H9 (cell line): Measurements from ENCODE around the gene LPP. TPM values are rescaled to one million over a fixed set of nuclear protein-coding genes. Genes with fewer than 3 reads are reported as not detected.
"Not testable (repeated sequence)": the region's sequence is repeated elsewhere in the genome, so short reads cannot be mapped to it uniquely, and the experiment has no call there.

ENCODE experiments used
- DNase-seq: peaks from one replicate; pipeline ENCODE4 v3.0.0-alpha.2; 2017
- H2AFZ ChIP-seq: one replicate; pipeline ENCODE4 v1.6.1; 2013; ENCODE audit warnings: mild to moderate bottlenecking, low read length, control low read depth, moderate library complexity
- H2AK5ac ChIP-seq: 2 replicates; pipeline ENCODE4 v1.6.1; 2013; ENCODE audit warnings: low read length, control low read depth, mixed read lengths; ENCODE audit not compliant: insufficient read length
- H2BK120ac ChIP-seq: one replicate; pipeline ENCODE4 v1.6.1; 2013; ENCODE audit warnings: low read depth, mild to moderate bottlenecking, low read length, control low read depth, inconsistent platforms; ENCODE audit not compliant: poor library complexity, severe bottlenecking
- H2BK12ac ChIP-seq: 2 replicates; pipeline ENCODE4 v1.6.1; 2013; ENCODE audit warnings: low read length, control low read depth, mixed read lengths, low read depth; ENCODE audit not compliant: insufficient read length
- H2BK15ac ChIP-seq: 2 replicates; pipeline ENCODE4 v1.6.1; 2013; ENCODE audit warnings: low read depth, low read length, control low read depth
- H2BK20ac ChIP-seq: one replicate; pipeline ENCODE4 v1.6.1; 2013; ENCODE audit warnings: low read depth, mild to moderate bottlenecking, low read length, control low read depth, inconsistent platforms; ENCODE audit not compliant: poor library complexity, severe bottlenecking
- H2BK5ac ChIP-seq: 2 replicates; pipeline ENCODE4 v1.6.1; 2013; ENCODE audit warnings: low read length, control low read depth, mixed read lengths; ENCODE audit not compliant: insufficient read length
- H3K14ac ChIP-seq: 2 replicates; pipeline ENCODE4 v1.6.1; 2013; ENCODE audit warnings: low read length, control low read depth; ENCODE audit not compliant: insufficient read depth
- H3K18ac ChIP-seq: 2 replicates; pipeline ENCODE4 v1.6.1; 2013; ENCODE audit warnings: low read depth, mild to moderate bottlenecking, mixed read lengths, low read length, control low read depth; ENCODE audit not compliant: insufficient read length
- H3K23ac ChIP-seq: 2 replicates; pipeline ENCODE4 v1.6.1; 2013; ENCODE audit warnings: low read length, control low read depth, mixed read lengths, low read depth; ENCODE audit not compliant: insufficient read length
- H3K23me2 ChIP-seq: 2 replicates; pipeline ENCODE4 v1.6.1; 2013; ENCODE audit warnings: low read depth, mild to moderate bottlenecking, mixed read lengths, low read length, control low read depth; ENCODE audit not compliant: insufficient read length, poor library complexity, severe bottlenecking
- H3K27ac ChIP-seq: 2 replicates; pipeline ENCODE4 v1.5.1; 2013; ENCODE audit warnings: low read length, control low read depth, mixed read lengths, low read depth; ENCODE audit not compliant: insufficient read length
- H3K27me3 ChIP-seq: 2 replicates; pipeline ENCODE4 v1.6.1; 2013; ENCODE audit warnings: low read length, control low read depth, inconsistent platforms; ENCODE audit not compliant: insufficient read depth
- H3K4ac ChIP-seq: 2 replicates; pipeline ENCODE4 v1.6.1; 2013; ENCODE audit warnings: low read depth, mild to moderate bottlenecking, control low read depth, inconsistent platforms, low read length, moderate library complexity
- H3K4me1 ChIP-seq: 2 replicates; pipeline ENCODE4 v1.6.1; 2013; ENCODE audit warnings: low read length, control low read depth, inconsistent platforms; ENCODE audit not compliant: insufficient read depth
- H3K4me2 ChIP-seq: 2 replicates; pipeline ENCODE4 v1.6.1; 2013; ENCODE audit warnings: low read length, control low read depth, mixed read lengths; ENCODE audit not compliant: insufficient read length, insufficient read depth
- H3K56ac ChIP-seq: 2 replicates; pipeline ENCODE4 v1.6.1; 2013; ENCODE audit warnings: low read depth, mild to moderate bottlenecking, mixed read lengths, low read length, control low read depth; ENCODE audit not compliant: insufficient read length
- H3K79me1 ChIP-seq: 2 replicates; pipeline ENCODE4 v1.6.1; 2013; ENCODE audit warnings: low read depth, mild to moderate bottlenecking, moderate library complexity, low read length, control low read depth, inconsistent platforms; ENCODE audit not compliant: insufficient read depth, poor library complexity, severe bottlenecking
- H3K79me2 ChIP-seq: 2 replicates; pipeline ENCODE4 v1.6.1; 2013; ENCODE audit warnings: low read length, control low read depth, inconsistent platforms; ENCODE audit not compliant: insufficient read depth
- H3K9ac ChIP-seq: 2 replicates; pipeline ENCODE4 v1.6.1; 2013; ENCODE audit warnings: low read length, control low read depth, mixed read lengths; ENCODE audit not compliant: insufficient read length; ENCODE audit errors: extremely low read depth
- H3K9me3 ChIP-seq: one replicate; pipeline ENCODE4 v1.6.1; 2013; ENCODE audit warnings: low read depth, low read length, inconsistent platforms; ENCODE audit not compliant: control insufficient read depth
- H3T11ph ChIP-seq: one replicate; pipeline ENCODE4 v1.6.1; 2013; ENCODE audit warnings: mild to moderate bottlenecking, low read length, control low read depth, inconsistent platforms
- H4K20me1 ChIP-seq: one replicate; pipeline ENCODE4 v1.6.1; 2013; ENCODE audit not compliant: control insufficient read depth, insufficient read length, insufficient read depth
- H4K5ac ChIP-seq: 2 replicates; pipeline ENCODE4 v1.6.1; 2013; ENCODE audit warnings: low read depth, mild to moderate bottlenecking, mixed read lengths, low read length, control low read depth; ENCODE audit not compliant: insufficient read length
- H4K8ac ChIP-seq: replicated peaks from 2 replicates; pipeline ENCODE4 v1.6.1; 2013; ENCODE audit warnings: low read length, control low read depth, mixed read lengths, low read depth; ENCODE audit not compliant: insufficient read length
- H4K91ac ChIP-seq: 2 replicates; pipeline ENCODE4 v1.6.1; 2013; ENCODE audit warnings: low read depth, mild to moderate bottlenecking, moderate library complexity, mixed read lengths, low read length, control low read depth; ENCODE audit not compliant: insufficient read length
- H3K27ac Mint-ChIP-seq, 3 experiments: 2 replicates in 2 of 3; 3 replicates in 1 of 3; pipeline ENCODE4 v1.8.0; 2020 to 2021; ENCODE audit warnings: mixed read lengths in 3 of 3, mild to moderate bottlenecking in 1 of 3, moderate library complexity in 1 of 3
- H3K27me3 Mint-ChIP-seq: 2 replicates; pipeline ENCODE4 v1.8.0; 2021; ENCODE audit warnings: low read depth, mild to moderate bottlenecking, moderate library complexity, mixed read lengths
- H3K36me3 Mint-ChIP-seq, 3 experiments: 2 replicates in 2 of 3; 3 replicates in 1 of 3; pipeline ENCODE4 v1.8.0; 2020 to 2021; ENCODE audit warnings: low read depth in 3 of 3, mixed read lengths in 3 of 3; ENCODE audit not compliant: insufficient read depth in 1 of 3
- H3K4me1 Mint-ChIP-seq, 2 experiments: 2 replicates each; pipeline ENCODE4 v1.8.0; 2020; ENCODE audit warnings: mixed read lengths in 2 of 2
- H3K4me3 Mint-ChIP-seq, 2 experiments: 2 replicates in 1 of 2; 3 replicates in 1 of 2; pipeline ENCODE4 v1.8.0; 2020 to 2021; ENCODE audit warnings: mild to moderate bottlenecking in 2 of 2, mixed read lengths in 2 of 2, moderate library complexity in 1 of 2
- H3K9me3 Mint-ChIP-seq, 2 experiments: 2 replicates in 1 of 2; 3 replicates in 1 of 2; pipeline ENCODE4 v1.8.0; 2020; ENCODE audit warnings: mild to moderate bottlenecking in 2 of 2, mixed read lengths in 2 of 2, moderate library complexity in 1 of 2
- CTCF ChIP-seq: fragments of 200-600 bp; sonication (generic); conservative IDR thresholded peaks from 3 replicates; pipeline ENCODE4 v1.8.0; 2021; ENCODE audit warnings: antibody characterized with exemption, mild to moderate bottlenecking
- WGBS: extraction: QIAGEN DNeasy Blood & Tissue Kit; methylation state at CpG from one replicate; pipeline ENCODE4 v1.1.7; 2013; ENCODE audit warnings: missing lambda C conversion rate, low lambda C conversion rate, mixed read lengths; ENCODE audit not compliant: insufficient read length; ENCODE audit errors: extremely low coverage; 5-methylcytosine and 5-hydroxymethylcytosine counted together
- total RNA-seq: library from RNA; stranded (reverse); gene quantifications from 2 replicates; pipeline ENCODE4 v1.2.1, GENCODE V29; 2021

Gene LPP
- total RNA-seq, 1 experiment from 2014 or later: 64.6 TPM

GRCh38 chr3:188635258-188636042, 481.5 kb downstream of the LPP start:
- H3K27ac ChIP-seq: no peak overlapping the region
- H3K4me1 ChIP-seq: no peaks in the 10 kb centered on the region
- peaks cover 7% of the 10 kb centered on the region for H3K9me3 ChIP-seq
- H2BK5ac ChIP-seq: no peak overlapping the region
- no peak overlapping the region for H3K23ac ChIP-seq
- H3K56ac ChIP-seq: no peak overlapping the region
- no peaks in the 10 kb centered on the region for H3K27me3 Mint-ChIP-seq
- peak overlapping the region in 1 of 3 experiments; percentile 44; a peak in 1 of 7 replicates for H3K27ac Mint-ChIP-seq
- no peak overlapping the region for H2BK15ac ChIP-seq
- no peak overlapping the region for H3K4me2 ChIP-seq
- no peak overlapping the region for H2AK5ac ChIP-seq
- peaks cover 6% of the 10 kb centered on the region in 2 experiments; a peak in 2 of 4 replicates for H3K4me1 Mint-ChIP-seq
- H2BK20ac ChIP-seq: no peak overlapping the region
- H4K5ac ChIP-seq: no peak overlapping the region
- H3K4ac ChIP-seq: no peak overlapping the region
- no peak for DNase-seq
- no peaks in the 10 kb centered on the region for H3K23me2 ChIP-seq
- TF ChIP-seq CTCF: no peak
- no CpG with 5 or more reads among the region's 10 CpGs for WGBS
- H3K79me2 ChIP-seq: no peaks in the 10 kb centered on the region
- peaks cover 16 to 21% of the 10 kb centered on the region in 2 experiments for H3K9me3 Mint-ChIP-seq
- no peak overlapping the region for H4K8ac ChIP-seq
- H2BK12ac ChIP-seq: no peak overlapping the region
- H3K79me1 ChIP-seq: no peaks in the 10 kb centered on the region
- no peak overlapping the region for H3K18ac ChIP-seq
- H3K14ac ChIP-seq: no peak overlapping the region
- peaks cover 9 to 14% (median 11%) of the 10 kb centered on the region in 3 experiments; a peak in 6 of 7 replicates for H3K36me3 Mint-ChIP-seq
- H3K4me3 Mint-ChIP-seq: no peak overlapping the region
- no peak overlapping the region for H3T11ph ChIP-seq
- H3K9ac ChIP-seq: no peak overlapping the region
- H2AFZ ChIP-seq: no peak overlapping the region
- H3K27me3 ChIP-seq: no peaks in the 10 kb centered on the region
- no peaks in the 10 kb centered on the region for H4K20me1 ChIP-seq
- H4K91ac ChIP-seq: no peak overlapping the region
- no peak overlapping the region for H2BK120ac ChIP-seq

GRCh38 chr3:188636292-188636691, 482.3 kb downstream of the LPP start:
- not testable (repeated sequence) for H2BK15ac ChIP-seq, H3K18ac ChIP-seq, H4K20me1 ChIP-seq, H3K4me1 ChIP-seq, H3K23ac ChIP-seq, H3K27me3 ChIP-seq, H2BK12ac ChIP-seq, H3K23me2 ChIP-seq, H4K91ac ChIP-seq, H3K4me3 Mint-ChIP-seq, H3K27ac ChIP-seq, H3T11ph ChIP-seq, DNase-seq, H3K14ac ChIP-seq, H4K8ac ChIP-seq, H3K4me1 Mint-ChIP-seq, H3K56ac ChIP-seq, H3K4ac ChIP-seq, H3K9ac ChIP-seq, H2AFZ ChIP-seq, H3K4me2 ChIP-seq, H3K79me2 ChIP-seq, H3K79me1 ChIP-seq, H4K5ac ChIP-seq, H2BK5ac ChIP-seq, H2BK120ac ChIP-seq, H3K27me3 Mint-ChIP-seq, H3K27ac Mint-ChIP-seq, H3K9me3 ChIP-seq, H2AK5ac ChIP-seq, H2BK20ac ChIP-seq
- H3K9me3 Mint-ChIP-seq: peaks cover 16 to 21% of the 10 kb centered on the region in 2 experiments
- peaks cover 9 to 14% (median 11%) of the 10 kb centered on the region in 3 experiments; a peak in 6 of 7 replicates for H3K36me3 Mint-ChIP-seq
- WGBS: no CpG with 5 or more reads among the region's 13 CpGs
